PFSK-1 (cell line): ENCODE results near the gene NCF2.

ENCODE experiments used
- FOXP2 ChIP-seq: optimal IDR thresholded peaks from 2 replicates; pipeline ENCODE3; 2011; ENCODE audit warnings: borderline replicate concordance, control low read depth, inconsistent platforms; ENCODE audit not compliant: insufficient read depth; ENCODE audit errors: extremely low read length, extremely low read depth
- POLR2AphosphoS5 ChIP-seq: IDR thresholded peaks from 2 replicates; pipeline ENCODE4 v1.6.1; 2012; ENCODE audit warnings: low read depth, mild to moderate bottlenecking, control low read depth, low read length, moderate library complexity
- REST ChIP-seq, 2 experiments: IDR thresholded peaks; 2 replicates each; pipeline versions ENCODE4 v1.6.1 to v1.8.0; 2011 to 2012; ENCODE audit warnings: low read depth in 2 of 2, low read length in 2 of 2, control low read depth in 1 of 2, inconsistent platforms in 1 of 2, mild to moderate bottlenecking in 1 of 2, moderate library complexity in 1 of 2; ENCODE audit not compliant: insufficient read depth in 1 of 2
- SIN3A ChIP-seq: IDR thresholded peaks from 2 replicates; pipeline ENCODE4 v1.6.1; 2012; ENCODE audit warnings: mild to moderate bottlenecking, low read length, moderate library complexity, borderline replicate concordance; ENCODE audit not compliant: insufficient read depth
- TAF1 ChIP-seq: IDR thresholded peaks from 2 replicates; pipeline ENCODE4 v1.6.1; 2012; ENCODE audit warnings: low read length, control low read depth, borderline replicate concordance; ENCODE audit not compliant: insufficient read depth

Gene NCF2

GRCh38 chr1:183602510-183602909 is 12.3 kb upstream of the NCF2 start:
- no peak for TF ChIP-seq FOXP2
- TF ChIP-seq TAF1 = no peak
- TF ChIP-seq POLR2AphosphoS5 = no peak
- TF ChIP-seq REST (IDR thresholded peaks at IDR 0.05; ENCODE audit: insufficient read depth in 1 of 2, low read depth in 2 of 2, low read length in 2 of 2) = no peak
- TF ChIP-seq SIN3A = no peak

GRCh38 chr1:183600634-183601033 is 10.4 kb upstream of the NCF2 start:
- no peak for TF ChIP-seq TAF1

- TF ChIP-seq POLR2AphosphoS5 (no peak), TAF1 (no peak), SIN3A (no peak)
Observed at GRCh38 chr1:183600136-183600535, 9.9 kb upstream of the NCF2 start.

- TF ChIP-seq TAF1 (no peak), REST (IDR thresholded peaks at IDR 0.05; ENCODE audit: insufficient read depth in 1 of 2, low read depth in 2 of 2, low read length in 2 of 2) (no peak), FOXP2 (no peak), SIN3A (no peak), POLR2AphosphoS5 (no peak)
Observed at GRCh38 chr1:183598386-183598785, 8.1 kb upstream of the NCF2 start.

GRCh38 chr1:183597656-183598347 is 7.5 kb upstream of the NCF2 start:
- no peak for TF ChIP-seq POLR2AphosphoS5
- TF ChIP-seq TAF1 = no peak
- TF ChIP-seq REST (IDR thresholded peaks at IDR 0.05; ENCODE audit: insufficient read depth in 1 of 2, low read depth in 2 of 2, low read length in 2 of 2) = no peak
- TF ChIP-seq FOXP2 = no peak
- no peak for TF ChIP-seq SIN3A

- TF ChIP-seq REST (IDR thresholded peaks at IDR 0.05; ENCODE audit: insufficient read depth in 1 of 2, low read depth in 2 of 2, low read length in 2 of 2) (no peak), FOXP2 (no peak), SIN3A (no peak), POLR2AphosphoS5 (no peak), TAF1 (no peak)
Observed at GRCh38 chr1:183596500-183596899, 6.2 kb upstream of the NCF2 start.
